Activated CD4-positive, alpha-beta T cell treated with anti-CD3 and anti-CD28 coated beads for 1 hour (primary cell): ENCODE results near the gene DHX36.

Source experiments
- DNase-seq: peaks from one replicate; pipeline ENCODE4 v3.0.0-alpha.2; 2020

The DHX36 gene

GRCh38 chr3:154323891-154324738 lies at the start of gene DHX36:
TSS of gene DHX36 (minus strand) at chr3:154324487. CDS start at chr3:154324416, 71 bp downstream.
- peak; percentile 85 for DNase-seq

GRCh38 chr3:154367221-154367620 lies 42.9 kb upstream of the DHX36 start:
- DNase-seq = no peak

- DNase-seq = no peak
These were observed 40.6 kb upstream of the DHX36 start for GRCh38 chr3:154364849-154365248.

- DNase-seq = no peak
These were observed 36.8 kb upstream of the DHX36 start for GRCh38 chr3:154361099-154361498.

GRCh38 chr3:154356009-154356408 lies 31.7 kb upstream of the DHX36 start:
- no peak for DNase-seq

GRCh38 chr3:154349223-154349622 lies 24.9 kb upstream of the DHX36 start:
- DNase-seq = no peak

- DNase-seq = no peak
These were observed 21.3 kb upstream of the DHX36 start for GRCh38 chr3:154345422-154346122.

GRCh38 chr3:154338570-154338969 lies 14.3 kb upstream of the DHX36 start:
- no peak for DNase-seq

GRCh38 chr3:154338008-154338407 lies 13.7 kb upstream of the DHX36 start:
- DNase-seq = no peak

GRCh38 chr3:154334973-154335420 lies 10.7 kb upstream of the DHX36 start:
- DNase-seq = no peak

GRCh38 chr3:154327871-154328270 lies 3.6 kb upstream of the DHX36 start:
- no peak for DNase-seq

GRCh38 chr3:154324919-154325318 lies 632 bp upstream of the DHX36 start:
- no peak for DNase-seq

- DNase-seq = no peak
These were observed 7.1 kb downstream of the DHX36 start for GRCh38 chr3:154316974-154317767.

GRCh38 chr3:154314152-154314551 lies 10.1 kb downstream of the DHX36 start:
- DNase-seq = no peak

- DNase-seq = no peak
These were observed 13.4 kb downstream of the DHX36 start for GRCh38 chr3:154310840-154311239.

- no peak for DNase-seq
These were observed 16.9 kb downstream of the DHX36 start for GRCh38 chr3:154307363-154307762.

- no peak for DNase-seq
These were observed 19.4 kb downstream of the DHX36 start for GRCh38 chr3:154304936-154305335.

GRCh38 chr3:154304116-154304786 lies 20.0 kb downstream of the DHX36 start:
- DNase-seq = no peak

GRCh38 chr3:154301561-154301960 lies 22.7 kb downstream of the DHX36 start:
- no peak for DNase-seq

GRCh38 chr3:154294016-154294415 lies 30.3 kb downstream of the DHX36 start:
- DNase-seq = no peak

- no peak for DNase-seq
These were observed 34.1 kb downstream of the DHX36 start for GRCh38 chr3:154290187-154290586.

GRCh38 chr3:154285221-154285620 lies 39.1 kb downstream of the DHX36 start:
- no peak for DNase-seq

- no peak for DNase-seq
These were observed 44.1 kb downstream of the DHX36 start for GRCh38 chr3:154280161-154280560.
